ENCODE measurements around the gene FNDC3B.

The FNDC3B gene

DNA sequence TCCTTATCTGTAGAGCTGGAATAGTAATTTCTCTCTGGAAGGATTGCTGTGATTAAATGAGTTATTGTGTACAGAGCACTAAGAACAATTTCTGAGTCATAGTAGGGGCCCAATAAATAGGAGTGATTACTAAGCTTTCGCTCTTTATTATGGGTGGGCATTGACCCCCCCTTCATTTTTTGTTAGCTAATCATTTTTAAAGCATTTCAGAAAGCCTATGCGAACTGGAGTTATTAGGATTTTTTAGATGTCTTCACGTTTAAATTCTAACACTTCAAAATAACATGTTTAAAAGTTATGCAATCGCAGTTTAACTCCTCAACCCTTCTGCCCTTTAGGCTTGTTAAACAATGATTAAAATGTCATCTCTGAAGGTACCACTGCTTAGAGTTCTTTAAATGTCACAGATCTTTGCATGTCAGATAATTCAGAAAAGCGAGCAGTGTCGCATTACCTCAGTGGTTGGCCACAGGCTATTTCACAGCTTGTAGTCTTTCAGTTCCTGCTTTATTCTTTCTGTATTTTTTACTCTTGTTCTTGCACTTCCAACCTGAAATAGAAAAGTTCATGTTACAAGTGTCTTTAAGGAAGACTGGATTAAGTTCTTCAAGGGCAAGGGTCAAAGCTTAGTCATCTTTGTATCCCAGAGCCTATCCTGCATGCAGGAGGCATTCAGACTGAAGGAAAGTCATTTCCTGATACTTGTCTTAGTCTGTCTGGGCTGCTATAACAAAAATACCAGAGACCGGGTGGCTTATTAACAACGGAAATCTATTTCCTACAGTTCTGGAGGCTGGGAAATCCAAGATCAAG is 102.9 kb downstream of the FNDC3B start:
- H3K4me3 ChIP-seq (ENCODE audit: control insufficient read depth, low read depth, low read length): no peak overlapping the region
- DNase-seq (ENCODE audit: low read depth): peak; percentile 87
- TF ChIP-seq, protein P1, sequence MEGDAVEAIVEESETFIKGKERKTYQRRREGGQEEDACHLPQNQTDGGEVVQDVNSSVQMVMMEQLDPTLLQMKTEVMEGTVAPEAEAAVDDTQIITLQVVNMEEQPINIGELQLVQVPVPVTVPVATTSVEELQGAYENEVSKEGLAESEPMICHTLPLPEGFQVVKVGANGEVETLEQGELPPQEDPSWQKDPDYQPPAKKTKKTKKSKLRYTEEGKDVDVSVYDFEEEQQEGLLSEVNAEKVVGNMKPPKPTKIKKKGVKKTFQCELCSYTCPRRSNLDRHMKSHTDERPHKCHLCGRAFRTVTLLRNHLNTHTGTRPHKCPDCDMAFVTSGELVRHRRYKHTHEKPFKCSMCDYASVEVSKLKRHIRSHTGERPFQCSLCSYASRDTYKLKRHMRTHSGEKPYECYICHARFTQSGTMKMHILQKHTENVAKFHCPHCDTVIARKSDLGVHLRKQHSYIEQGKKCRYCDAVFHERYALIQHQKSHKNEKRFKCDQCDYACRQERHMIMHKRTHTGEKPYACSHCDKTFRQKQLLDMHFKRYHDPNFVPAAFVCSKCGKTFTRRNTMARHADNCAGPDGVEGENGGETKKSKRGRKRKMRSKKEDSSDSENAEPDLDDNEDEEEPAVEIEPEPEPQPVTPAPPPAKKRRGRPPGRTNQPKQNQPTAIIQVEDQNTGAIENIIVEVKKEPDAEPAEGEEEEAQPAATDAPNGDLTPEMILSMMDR (conservative IDR thresholded peaks at IDR 0.05; ENCODE audit: control insufficient read depth, insufficient read depth, low read depth, low read length): no peak

DNA sequence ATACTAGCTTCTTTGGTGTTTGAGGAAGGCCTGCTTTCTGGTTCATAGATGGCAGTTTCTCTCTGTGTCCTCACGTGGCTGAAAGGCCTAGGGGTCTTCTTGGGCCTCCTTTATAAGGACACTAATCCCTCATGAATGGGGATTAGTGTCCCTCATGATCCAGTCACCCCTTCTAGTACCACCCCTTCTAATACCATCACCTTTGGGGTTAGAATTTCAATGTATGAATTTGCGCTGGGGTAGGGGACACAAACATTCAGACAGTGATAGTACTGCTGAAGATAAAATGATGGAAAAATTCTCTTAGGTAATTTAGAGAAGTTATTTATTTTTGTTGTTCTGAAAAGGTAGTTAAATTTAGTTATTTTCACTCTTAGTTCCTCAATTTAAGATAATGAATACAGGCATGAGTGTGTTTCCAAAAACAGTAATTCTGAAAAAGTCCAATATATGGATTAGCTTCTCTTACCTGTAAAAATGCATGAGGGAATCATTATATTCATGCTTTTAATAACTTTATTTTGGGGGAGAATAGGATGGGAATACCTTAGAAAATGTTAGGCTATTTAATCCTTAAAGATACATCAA is 103.6 kb downstream of the FNDC3B start:
- no peak for DNase-seq (ENCODE audit: low read depth)
- H3K4me3 ChIP-seq (ENCODE audit: control insufficient read depth, low read depth, low read length): no peak overlapping the region
- TF ChIP-seq, protein P1 (conservative IDR thresholded peaks at IDR 0.05; ENCODE audit: control insufficient read depth, insufficient read depth, low read depth, low read length): no peak

DNA sequence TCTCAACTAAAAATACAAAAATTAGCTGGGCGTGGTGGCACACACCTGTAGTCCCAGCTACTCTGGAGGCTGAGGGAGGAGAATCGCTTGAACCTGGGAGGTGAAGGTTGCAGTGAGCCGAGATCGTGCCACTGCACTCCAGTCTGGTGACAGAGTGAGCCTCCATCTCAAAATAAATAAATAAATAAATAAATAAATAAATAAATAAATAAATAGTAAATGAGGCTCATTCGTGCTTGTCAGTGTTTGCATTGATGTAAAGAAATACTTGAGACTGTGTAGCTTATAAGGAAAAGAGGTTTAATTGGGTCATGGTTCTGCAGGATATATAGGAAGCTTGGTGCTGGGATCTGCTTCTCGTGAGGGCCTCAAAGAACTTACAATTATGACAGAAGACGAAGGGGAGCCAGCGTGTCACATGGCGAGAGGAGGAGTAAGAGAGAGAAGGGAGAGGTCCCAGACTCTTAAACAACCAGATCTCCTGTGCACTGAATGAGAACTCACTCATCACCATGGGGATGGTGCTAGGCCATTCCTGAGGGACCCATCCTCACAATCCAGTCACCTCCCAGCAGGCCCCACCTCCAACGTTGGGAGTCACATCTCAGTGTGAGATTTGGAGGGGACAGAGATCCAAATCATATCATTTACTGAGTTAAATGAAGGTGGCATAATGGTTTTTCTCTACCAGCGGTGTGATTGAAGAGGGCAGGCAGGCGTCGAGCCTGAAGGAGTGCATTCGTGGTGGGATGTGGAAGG is 104.5 kb downstream of the FNDC3B start:
- TF ChIP-seq, protein P1 (conservative IDR thresholded peaks at IDR 0.05; ENCODE audit: control insufficient read depth, insufficient read depth, low read depth, low read length): no peak
- H3K4me3 ChIP-seq (ENCODE audit: control insufficient read depth, low read depth, low read length): no peak overlapping the region
- no peak for DNase-seq (ENCODE audit: low read depth)

DNA sequence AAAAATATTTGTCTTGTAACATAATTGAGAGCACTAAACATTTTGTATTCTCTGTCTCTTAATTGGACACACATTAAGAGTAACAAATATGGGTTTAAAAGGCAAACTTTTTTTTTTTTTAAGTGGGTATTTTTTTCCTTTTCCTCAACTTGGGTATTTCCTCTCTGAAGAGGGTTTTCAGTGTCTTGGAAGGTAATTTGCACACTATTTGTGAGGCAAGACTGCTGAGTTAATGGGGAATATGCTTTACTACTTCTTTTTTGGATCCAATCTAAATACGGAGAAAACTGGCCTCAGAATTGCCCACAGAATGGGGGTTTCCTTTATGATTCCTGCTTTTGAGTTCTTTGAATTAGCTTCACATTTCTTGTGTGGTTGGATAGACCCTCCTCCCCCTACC is 105.2 kb downstream of the FNDC3B start:
- DNase-seq (ENCODE audit: low read depth): no peak
- no peak overlapping the region for H3K4me3 ChIP-seq (ENCODE audit: control insufficient read depth, low read depth, low read length)
- TF ChIP-seq, protein P1 (conservative IDR thresholded peaks at IDR 0.05; ENCODE audit: control insufficient read depth, insufficient read depth, low read depth, low read length): no peak

DNA sequence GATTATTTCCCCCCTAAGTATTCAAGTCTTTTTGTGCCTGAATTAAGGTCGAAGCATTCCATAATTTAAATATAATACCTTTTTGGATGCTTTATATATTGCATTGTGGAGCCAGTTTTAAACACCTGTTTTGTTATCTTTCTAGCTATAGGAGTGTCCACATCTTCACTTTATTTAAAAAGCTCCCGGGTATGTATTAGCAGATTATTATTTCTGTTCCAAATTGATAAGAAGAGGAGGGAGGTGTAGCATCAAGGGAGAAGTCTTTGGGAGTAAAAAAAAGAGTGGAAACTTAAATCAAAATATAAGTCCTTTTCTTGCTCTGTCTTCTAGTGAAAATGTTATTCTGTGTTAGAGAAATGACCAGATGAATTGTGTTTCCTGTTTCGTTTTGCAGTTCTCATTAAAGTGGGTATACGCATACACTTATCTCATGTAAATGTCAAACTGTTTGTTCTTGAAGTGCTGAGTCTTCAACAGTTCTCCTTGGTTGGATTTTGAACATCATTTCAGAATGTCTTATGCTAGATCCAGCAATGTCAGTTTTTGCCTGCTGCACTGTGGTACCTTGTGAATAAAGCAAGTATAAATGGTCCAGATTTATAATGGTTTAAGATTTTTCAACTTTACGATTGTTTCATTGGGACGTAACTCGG is 105.8 kb downstream of the FNDC3B start:
- DNase-seq (ENCODE audit: low read depth): no peak

DNA sequence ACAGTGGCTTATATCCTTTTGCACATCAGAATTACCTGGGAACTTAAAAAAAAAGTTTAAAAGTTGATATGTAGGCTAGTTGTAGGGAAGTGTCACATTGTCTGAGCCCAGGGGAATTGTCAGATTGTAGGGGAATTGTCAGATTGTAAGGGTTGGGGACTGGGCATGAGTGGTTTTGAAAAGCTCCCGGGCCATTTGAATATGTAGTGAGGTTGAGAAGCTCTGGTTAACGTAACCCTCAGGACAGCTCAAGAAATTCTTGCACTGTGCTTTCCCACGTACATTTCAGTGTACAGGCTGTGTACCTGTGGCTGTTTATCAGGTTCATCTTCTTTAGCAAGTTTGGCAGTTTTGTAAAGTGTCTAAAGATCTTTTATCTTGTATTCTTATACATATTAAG is 107.0 kb downstream of the FNDC3B start:
- H3K4me3 ChIP-seq (ENCODE audit: control insufficient read depth, low read depth, low read length): no peak overlapping the region
- DNase-seq (ENCODE audit: low read depth): no peak
- TF ChIP-seq, protein P1 (conservative IDR thresholded peaks at IDR 0.05; ENCODE audit: control insufficient read depth, insufficient read depth, low read depth, low read length): no peak

More for the DNA sequence above, 105.8 kb downstream of the FNDC3B start:
- H3K4me3 ChIP-seq (ENCODE audit: control insufficient read depth, low read depth, low read length): no peak overlapping the region
- TF ChIP-seq, protein P1 (conservative IDR thresholded peaks at IDR 0.05; ENCODE audit: control insufficient read depth, insufficient read depth, low read depth, low read length): no peak

All from fibroblast of mammary gland (primary cell).